DOHH2 (cell line): ENCODE data around the gene CHRDL1.

Source experiments
- CTCF ChIP-seq: fragments of 200-600 bp; sonication (generic); IDR thresholded peaks from one replicate; pipeline ENCODE4 v1.5.1; 2014; ENCODE audit warnings: antibody characterized with exemption, mild to moderate bottlenecking, low read depth, low read length; ENCODE audit not compliant: poor library complexity, severe bottlenecking
- EZH2phosphoT487 ChIP-seq: fragments of 200-600 bp; sonication (generic); IDR thresholded peaks from 2 replicates; pipeline ENCODE4 v1.6.1; 2017; ENCODE audit warnings: borderline replicate concordance, mild to moderate bottlenecking, antibody characterized with exemption, low read length, moderate library complexity, mixed read lengths

- TF ChIP-seq CTCF = no peak
- TF ChIP-seq EZH2phosphoT487 = no peak
Observed at GRCh38 chrX:110683925-110684324, 111.7 kb downstream of the CHRDL1 start.
